Panc1 (cell line): ENCODE data around the gene SPDYC. TPM values are rescaled to one million over a fixed set of nuclear protein-coding genes. Genes with fewer than 3 reads are reported as not detected.

Source experiments
- ATAC-seq: fragments of 200-7000 bp; cut with Tn5 transposase; 2 replicates; pipeline ENCODE4 v1.9.1; 2020; ENCODE audit warnings: mild to moderate bottlenecking, moderate library complexity
- BruUV-seq: library from RNA; stranded (reverse); fragments of 400-500 nt; replicated peaks from 2 replicates; lab custom pipeline; 2021; lab: Mats Ljungman, UMichigan
- CTCF ChIA-PET: fragments of 300-600 bp; sonication (Branson Sonifier 250); formaldehyde crosslinking; loops from one replicate; lab custom pipeline; 2022; ENCODE audit warnings: antibody characterized with exemption; lab: Charles Lee
- POLR2A ChIA-PET: fragments of 300-600 bp; sonication (Branson Sonifier 250); formaldehyde crosslinking; loops from one replicate; lab custom pipeline; 2022; ENCODE audit warnings: antibody characterized with exemption; lab: Charles Lee
- DNase-seq: peaks from one replicate; pipeline ENCODE4 v3.0.0-alpha.2; 2010; ENCODE audit warnings: low read depth, low spot score
- H3K27ac ChIP-seq: 2 replicates; pipeline ENCODE4 v1.5.1; 2011; ENCODE audit warnings: mild to moderate bottlenecking, low read length, inconsistent platforms
- H3K27me3 ChIP-seq: fragments of 200-500 bp; sonication (Bioruptor generic); 2 replicates; pipeline ENCODE4 v1.6.0; 2014; ENCODE audit warnings: low read length, inconsistent platforms; ENCODE audit not compliant: control insufficient read depth, insufficient read depth
- H3K36me3 ChIP-seq: fragments of 200-500 bp; sonication (Bioruptor generic); 2 replicates; pipeline ENCODE4 v1.5.1; 2014; ENCODE audit warnings: inconsistent platforms, mild to moderate bottlenecking, low read length, moderate library complexity; ENCODE audit not compliant: control insufficient read depth, insufficient read depth
- H3K4me1 ChIP-seq: 2 replicates; pipeline ENCODE4 v1.5.1; 2011; ENCODE audit warnings: inconsistent platforms, mild to moderate bottlenecking, low read length, moderate library complexity; ENCODE audit not compliant: control insufficient read depth, insufficient read depth
- H3K4me3 ChIP-seq, 2 experiments: 2 replicates each; pipeline ENCODE4 v1.5.1; 2011 to 2012; ENCODE audit warnings: low read depth in 2 of 2, low read length in 2 of 2, mild to moderate bottlenecking in 2 of 2, inconsistent platforms in 1 of 2, moderate library complexity in 1 of 2
- H3K9me3 ChIP-seq: fragments of 200-500 bp; sonication (Bioruptor generic); 2 replicates; pipeline ENCODE4 v1.5.1; 2014; ENCODE audit warnings: low read depth, mild to moderate bottlenecking, inconsistent platforms, low read length, moderate library complexity; ENCODE audit not compliant: control insufficient read depth, insufficient read depth
- POLR2AphosphoS5 ChIP-seq: IDR thresholded peaks from 2 replicates; pipeline ENCODE4 v1.6.1; 2012; ENCODE audit warnings: mild to moderate bottlenecking, low read depth, low read length, moderate library complexity
- SIN3A ChIP-seq: IDR thresholded peaks from 2 replicates; pipeline ENCODE4 v1.6.1; 2012; ENCODE audit warnings: low read depth, mild to moderate bottlenecking, low read length, moderate library complexity, borderline replicate concordance; ENCODE audit not compliant: insufficient read depth
- TCF7L2 ChIP-seq: IDR thresholded peaks from 2 replicates; pipeline ENCODE4 v1.6.1; 2011; ENCODE audit warnings: mild to moderate bottlenecking, low read depth, low read length, inconsistent platforms
- in situ Hi-C: cut with HindIII; loops from 2 replicates; pipeline ENCODE4 v1.10.0; 2016; ENCODE audit warnings: low sequenced_read_pairs, low pct_unique_long_range_greater_than_20kb
- intact Hi-C: fragments of 100-400 bp; cut with micrococcal nuclease; formaldehyde crosslinking; loops from one replicate; pipeline ENCODE4 v1.10.0; 2022; ENCODE audit not compliant: unreplicated experiment
- total RNA-seq: library from RNA; stranded (reverse); gene quantifications from one replicate; pipeline ENCODE4 v1.2.1, GENCODE V29; 2021; ENCODE audit not compliant: unreplicated experiment
- TF ChIP-seq, protein P1 (sequence below): fragments of 450-650 bp; IDR thresholded peaks from 2 replicates; pipeline ENCODE4 v1.5.1; 2017; ENCODE audit warnings: mild to moderate bottlenecking
- TF ChIP-seq, protein P2 (sequence below), 2 experiments: IDR thresholded peaks; 2 replicates each; pipeline ENCODE4 v1.6.1; 2011 to 2012; ENCODE audit warnings: low read depth in 2 of 2, control low read depth in 1 of 2, low read length in 1 of 2, mild to moderate bottlenecking in 1 of 2, moderate library complexity in 1 of 2; ENCODE audit not compliant: insufficient read depth in 1 of 2

SPDYC gene
- total RNA-seq, 1 experiment from 2014 or later: not detected

DNA sequence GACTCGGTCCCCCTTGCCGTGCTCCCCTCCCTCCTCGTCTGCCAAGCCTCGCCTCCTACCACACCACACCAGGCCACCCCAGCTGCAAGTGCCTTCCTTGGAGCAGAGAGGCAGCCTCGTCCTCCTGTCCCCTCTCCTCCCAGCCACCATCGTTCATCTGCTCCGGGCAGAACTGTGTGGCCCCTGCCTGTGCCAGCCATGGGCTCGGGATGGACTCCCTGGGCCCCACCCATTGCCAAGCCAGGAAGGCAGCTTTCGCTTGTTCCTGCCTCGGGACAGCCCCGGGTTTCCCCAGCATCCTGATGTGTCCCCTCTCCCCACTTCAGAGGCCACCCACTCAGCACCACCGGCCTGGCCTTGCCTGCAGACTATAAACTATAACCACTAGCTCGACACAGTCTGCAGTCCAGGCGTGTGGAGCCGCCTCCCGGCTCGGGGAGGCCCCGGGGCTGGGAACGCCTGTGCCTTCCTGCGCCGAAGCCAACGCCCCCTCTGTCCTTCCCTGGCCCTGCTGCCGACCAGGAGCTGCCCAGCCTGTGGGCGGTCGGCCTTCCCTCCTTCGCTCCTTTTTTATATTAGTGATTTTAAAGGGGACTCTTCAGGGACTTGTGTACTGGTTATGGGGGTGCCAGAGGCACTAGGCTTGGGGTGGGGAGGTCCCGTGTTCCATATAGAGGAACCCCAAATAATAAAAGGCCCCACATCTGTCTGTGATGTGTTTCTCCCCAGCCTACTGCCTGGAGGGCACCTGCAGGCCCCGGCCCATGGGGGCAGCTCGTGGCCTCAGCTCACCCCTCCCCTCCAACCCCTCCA is 41.5 kb downstream of the SPDYC start:
- no peaks in the 10 kb centered on the region for H3K9me3 ChIP-seq
- peaks cover 8% of the 10 kb centered on the region; the same call in 1 of the 2 replicates for H3K4me1 ChIP-seq
- ChIA-PET CTCF (no interaction called here), POLR2A (interaction anchor here (0.5 kb wide), 2 partner anchors 39 to 211 kb away, joined by 3 read pairs; partner anchors contain the start of gene NEAT1)
- peaks cover 6% of the 10 kb centered on the region for H3K36me3 ChIP-seq
- H3K27me3 ChIP-seq: no peaks in the 10 kb centered on the region
- DNase-seq (no peak), ATAC-seq (no peak)
- in situ Hi-C loops: no loop called here
- no peak overlapping the region for H3K27ac ChIP-seq
- H3K4me3 ChIP-seq: no peak overlapping the region
- intact Hi-C loops: no loop called here
- TF ChIP-seq, protein P1, sequence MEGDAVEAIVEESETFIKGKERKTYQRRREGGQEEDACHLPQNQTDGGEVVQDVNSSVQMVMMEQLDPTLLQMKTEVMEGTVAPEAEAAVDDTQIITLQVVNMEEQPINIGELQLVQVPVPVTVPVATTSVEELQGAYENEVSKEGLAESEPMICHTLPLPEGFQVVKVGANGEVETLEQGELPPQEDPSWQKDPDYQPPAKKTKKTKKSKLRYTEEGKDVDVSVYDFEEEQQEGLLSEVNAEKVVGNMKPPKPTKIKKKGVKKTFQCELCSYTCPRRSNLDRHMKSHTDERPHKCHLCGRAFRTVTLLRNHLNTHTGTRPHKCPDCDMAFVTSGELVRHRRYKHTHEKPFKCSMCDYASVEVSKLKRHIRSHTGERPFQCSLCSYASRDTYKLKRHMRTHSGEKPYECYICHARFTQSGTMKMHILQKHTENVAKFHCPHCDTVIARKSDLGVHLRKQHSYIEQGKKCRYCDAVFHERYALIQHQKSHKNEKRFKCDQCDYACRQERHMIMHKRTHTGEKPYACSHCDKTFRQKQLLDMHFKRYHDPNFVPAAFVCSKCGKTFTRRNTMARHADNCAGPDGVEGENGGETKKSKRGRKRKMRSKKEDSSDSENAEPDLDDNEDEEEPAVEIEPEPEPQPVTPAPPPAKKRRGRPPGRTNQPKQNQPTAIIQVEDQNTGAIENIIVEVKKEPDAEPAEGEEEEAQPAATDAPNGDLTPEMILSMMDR: no peak
- TF ChIP-seq, protein P2, sequence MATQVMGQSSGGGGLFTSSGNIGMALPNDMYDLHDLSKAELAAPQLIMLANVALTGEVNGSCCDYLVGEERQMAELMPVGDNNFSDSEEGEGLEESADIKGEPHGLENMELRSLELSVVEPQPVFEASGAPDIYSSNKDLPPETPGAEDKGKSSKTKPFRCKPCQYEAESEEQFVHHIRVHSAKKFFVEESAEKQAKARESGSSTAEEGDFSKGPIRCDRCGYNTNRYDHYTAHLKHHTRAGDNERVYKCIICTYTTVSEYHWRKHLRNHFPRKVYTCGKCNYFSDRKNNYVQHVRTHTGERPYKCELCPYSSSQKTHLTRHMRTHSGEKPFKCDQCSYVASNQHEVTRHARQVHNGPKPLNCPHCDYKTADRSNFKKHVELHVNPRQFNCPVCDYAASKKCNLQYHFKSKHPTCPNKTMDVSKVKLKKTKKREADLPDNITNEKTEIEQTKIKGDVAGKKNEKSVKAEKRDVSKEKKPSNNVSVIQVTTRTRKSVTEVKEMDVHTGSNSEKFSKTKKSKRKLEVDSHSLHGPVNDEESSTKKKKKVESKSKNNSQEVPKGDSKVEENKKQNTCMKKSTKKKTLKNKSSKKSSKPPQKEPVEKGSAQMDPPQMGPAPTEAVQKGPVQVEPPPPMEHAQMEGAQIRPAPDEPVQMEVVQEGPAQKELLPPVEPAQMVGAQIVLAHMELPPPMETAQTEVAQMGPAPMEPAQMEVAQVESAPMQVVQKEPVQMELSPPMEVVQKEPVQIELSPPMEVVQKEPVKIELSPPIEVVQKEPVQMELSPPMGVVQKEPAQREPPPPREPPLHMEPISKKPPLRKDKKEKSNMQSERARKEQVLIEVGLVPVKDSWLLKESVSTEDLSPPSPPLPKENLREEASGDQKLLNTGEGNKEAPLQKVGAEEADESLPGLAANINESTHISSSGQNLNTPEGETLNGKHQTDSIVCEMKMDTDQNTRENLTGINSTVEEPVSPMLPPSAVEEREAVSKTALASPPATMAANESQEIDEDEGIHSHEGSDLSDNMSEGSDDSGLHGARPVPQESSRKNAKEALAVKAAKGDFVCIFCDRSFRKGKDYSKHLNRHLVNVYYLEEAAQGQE (IDR thresholded peaks at IDR 0.05; ENCODE audit: insufficient read depth in 1 of 2, low read depth in 2 of 2, low read length in 1 of 2): no peak
- no peak for TF ChIP-seq SIN3A
- no peak for TF ChIP-seq POLR2AphosphoS5
- TF ChIP-seq TCF7L2: no peak
- TSS peak; percentile 94 for BruUV-seq

DNA sequence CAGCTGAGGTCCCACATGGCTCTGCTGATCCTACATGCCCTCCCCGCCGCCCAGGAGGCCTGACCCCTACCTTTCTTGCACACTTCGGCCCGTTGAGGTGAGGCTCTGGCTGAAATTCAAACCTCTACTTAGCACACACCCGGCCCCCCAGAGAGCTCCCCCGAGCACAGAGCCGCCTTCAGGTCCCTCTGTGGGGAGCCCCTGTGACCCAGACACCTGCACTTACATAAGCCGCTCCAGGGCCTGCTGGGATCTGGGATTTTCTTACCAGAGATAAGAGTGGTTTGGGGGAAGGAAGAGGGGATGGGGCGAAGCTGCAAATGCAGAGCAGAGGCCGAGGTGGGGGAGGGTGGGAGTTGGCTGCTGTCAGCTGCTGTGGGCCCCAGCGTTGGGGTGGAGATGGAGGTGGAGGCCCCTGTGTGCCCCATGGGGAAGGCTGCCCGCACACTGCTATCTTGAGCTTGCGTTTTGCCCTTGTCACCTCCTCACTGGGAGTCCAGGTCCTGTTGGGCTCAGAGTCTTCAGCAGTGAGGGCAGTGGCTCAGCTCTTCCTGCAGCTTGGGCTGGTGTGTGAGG is 42.3 kb downstream of the SPDYC start:
- Histone ChIP-seq H3K4me3 (no peak overlapping the region), H3K9me3 (no peaks in the 10 kb centered on the region), H3K4me1 (peaks cover 8% of the 10 kb centered on the region; the same call in 1 of the 2 replicates), H3K36me3 (peaks cover 6% of the 10 kb centered on the region), H3K27me3 (no peaks in the 10 kb centered on the region), H3K27ac (no peak overlapping the region)
- DNase-seq: no peak
- intact Hi-C loops: no loop called here
- TF ChIP-seq, protein P2 (IDR thresholded peaks at IDR 0.05; ENCODE audit: insufficient read depth in 1 of 2, low read depth in 2 of 2, low read length in 1 of 2): no peak
- TF ChIP-seq, protein P1: no peak
- TF ChIP-seq TCF7L2 (no peak), POLR2AphosphoS5 (no peak), SIN3A (no peak)
- BruUV-seq: no TSS peak
- in situ Hi-C loops: no loop called here
- ChIA-PET CTCF (interaction anchor here (0.6 kb wide), 1 partner anchor 55 kb away, joined by 3 read pairs; no protein-coding TSS in a partner anchor), POLR2A (no interaction called here)
- ATAC-seq: no peak
